OCI-LY3 (cell line): ENCODE results near the gene ST6GAL1.

Source experiments
- H2AFZ ChIP-seq: fragments of 200-600, 300-600 bp; shearing (Covaris generic); 2 replicates; pipeline ENCODE4 v1.6.0; 2014; ENCODE audit warnings: antibody characterized with exemption, low read depth, low read length
- H3K27ac ChIP-seq: fragments of 200-600, 300-600 bp; sonication (generic); 2 replicates; pipeline ENCODE4 v1.5.1; 2014; ENCODE audit warnings: mild to moderate bottlenecking, low read length, moderate library complexity, mixed read lengths
- H3K27me3 ChIP-seq: fragments of 200-600, 300-600 bp; sonication (generic); 2 replicates; pipeline ENCODE4 v1.6.1; 2014; ENCODE audit warnings: low read depth, low read length, mixed read lengths
- H3K36me3 ChIP-seq: fragments of 200-600, 300-600 bp; sonication (generic); replicated peaks from 2 replicates; pipeline ENCODE3; 2014; ENCODE audit warnings: low read depth, low read length, mixed read lengths
- H3K4me1 ChIP-seq: fragments of 300-600, 200-600 bp; sonication (generic); 2 replicates; pipeline ENCODE4 v1.6.1; 2014; ENCODE audit warnings: low read length, mixed read lengths
- H3K4me2 ChIP-seq: fragments of 200-600, 300-600 bp; sonication (generic); 2 replicates; pipeline ENCODE4 v1.6.1; 2014; ENCODE audit warnings: low read length, mixed read lengths
- H3K4me3 ChIP-seq: fragments of 300-600, 200-600 bp; sonication (generic); 2 replicates; pipeline ENCODE4 v1.5.1; 2014; ENCODE audit warnings: antibody characterized with exemption, mild to moderate bottlenecking, low read length, moderate library complexity
- H3K79me2 ChIP-seq: fragments of 300-600, 200-600 bp; shearing (Covaris generic); 2 replicates; pipeline ENCODE4 v1.6.1; 2014; ENCODE audit warnings: mild to moderate bottlenecking, low read length, mixed read lengths
- H3K9ac ChIP-seq: fragments of 300-600, 200-600 bp; shearing (Covaris generic); 2 replicates; pipeline ENCODE4 v1.6.0; 2014; ENCODE audit warnings: mild to moderate bottlenecking, low read length, moderate library complexity
- H3K9me3 ChIP-seq: fragments of 200-600, 300-600 bp; shearing (Covaris generic); 2 replicates; pipeline ENCODE4 v1.6.1; 2014; ENCODE audit warnings: low read length, mixed read lengths; ENCODE audit not compliant: insufficient read depth
- H4K20me1 ChIP-seq: fragments of 200-600, 300-600 bp; sonication (generic); 2 replicates; pipeline ENCODE4 v1.6.1; 2016; ENCODE audit warnings: low read length, mixed read lengths; ENCODE audit not compliant: insufficient read depth
- CTCF ChIP-seq: fragments of 200-600, 300-600 bp; sonication (generic); IDR thresholded peaks from 2 replicates; pipeline ENCODE4 v1.5.1; 2014; ENCODE audit warnings: antibody characterized with exemption, low read length, low read depth
- EZH2phosphoT487 ChIP-seq: fragments of 200-600 bp; shearing (Covaris generic); IDR thresholded peaks from 2 replicates; pipeline ENCODE4 v1.6.1; 2018; ENCODE audit warnings: antibody characterized with exemption, mixed run types, low read depth

Gene ST6GAL1

DNA sequence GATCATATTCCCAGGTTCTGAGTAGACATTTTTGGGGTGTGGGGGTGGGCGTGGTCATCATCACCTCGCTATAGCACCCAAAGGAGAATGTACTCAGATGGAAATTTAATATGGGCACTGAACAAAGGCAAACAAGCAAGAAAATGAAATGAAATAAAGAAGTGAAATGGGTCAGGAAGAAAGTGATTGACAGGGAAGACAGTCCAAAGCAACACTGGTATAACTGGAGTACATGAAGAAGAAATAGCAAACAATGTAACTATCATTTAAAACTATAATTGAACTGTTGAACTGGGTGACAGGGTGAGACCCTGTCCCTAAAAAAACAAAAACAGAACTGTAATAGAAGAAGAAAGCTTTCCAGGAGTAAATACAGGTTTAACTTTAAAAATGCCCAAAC is 184.2 kb downstream of the ST6GAL1 start:
- Histone ChIP-seq H2AFZ (no peak overlapping the region), H3K9me3 (no peaks in the 10 kb centered on the region), H3K36me3 (no peaks in the 10 kb centered on the region), H3K27me3 (no peaks in the 10 kb centered on the region), H3K4me2 (no peak overlapping the region), H4K20me1 (no peaks in the 10 kb centered on the region), H3K4me3 (no peak overlapping the region), H3K4me1 (peaks cover 18% of the 10 kb centered on the region), H3K9ac (no peak overlapping the region), H3K27ac (no peak overlapping the region), H3K79me2 (no peaks in the 10 kb centered on the region)
- TF ChIP-seq EZH2phosphoT487 = no peak
- TF ChIP-seq CTCF = no peak

DNA sequence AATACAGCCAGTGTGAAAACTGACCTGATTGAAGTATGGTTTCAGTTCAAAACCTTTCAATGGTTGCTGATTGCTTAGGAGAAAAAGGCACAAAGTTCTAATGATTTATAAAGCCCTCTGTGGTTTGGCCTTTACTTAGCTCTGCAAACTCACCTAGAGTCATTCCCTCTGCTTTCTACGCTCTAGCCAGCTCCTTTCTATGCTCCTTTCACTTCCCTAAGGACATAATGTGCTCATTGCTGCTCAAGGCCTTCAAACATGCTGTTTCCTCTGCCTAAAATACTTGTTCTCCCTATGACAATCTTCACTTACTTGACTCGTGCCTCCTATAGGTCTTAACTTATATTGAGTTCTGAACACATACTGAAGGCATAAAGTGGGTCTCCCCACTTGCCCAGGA is 190.0 kb downstream of the ST6GAL1 start:
- H3K9ac ChIP-seq = peak overlapping the region; percentile 26; the same call in 1 of the 2 replicates
- no peaks in the 10 kb centered on the region for H4K20me1 ChIP-seq
- H3K4me3 ChIP-seq = no peak overlapping the region
- peaks cover 18% of the 10 kb centered on the region for H3K4me1 ChIP-seq
- 0 out of 2 replicates have a peak, but pooled peaks cover 3% of the 10 kb centered on the region for H3K79me2 ChIP-seq
- TF ChIP-seq CTCF (no peak), EZH2phosphoT487 (no peak)
- peak overlapping the region; percentile 31; the same call in 1 of the 2 replicates for H3K4me2 ChIP-seq
- H3K36me3 ChIP-seq = peaks cover 25% of the 10 kb centered on the region
- H3K27ac ChIP-seq = peak overlapping the region; percentile 43; the same call in 1 of the 2 replicates
- H3K9me3 ChIP-seq = no peaks in the 10 kb centered on the region
- no peaks in the 10 kb centered on the region for H3K27me3 ChIP-seq
- no peak overlapping the region for H2AFZ ChIP-seq

DNA sequence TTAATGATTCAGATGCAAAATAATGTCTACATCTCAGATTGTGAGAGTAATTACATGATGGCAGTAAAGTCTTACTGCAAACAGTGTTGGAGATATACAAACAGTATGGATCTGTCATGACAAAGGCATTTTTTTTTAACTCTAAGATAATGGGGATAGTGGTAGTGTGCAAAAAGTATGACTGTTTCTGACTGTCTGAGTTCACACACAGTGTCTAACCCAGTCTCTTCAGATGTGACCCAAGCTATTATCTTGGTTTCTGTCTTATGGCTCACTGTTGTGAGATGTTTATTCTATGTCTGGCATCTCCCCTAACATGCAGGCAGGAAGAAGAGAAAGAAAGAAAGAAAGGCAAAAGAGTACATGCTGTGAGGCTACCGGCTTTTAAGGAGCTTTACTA is 191.9 kb downstream of the ST6GAL1 start:
- H3K27ac ChIP-seq = no peak overlapping the region
- H3K4me2 ChIP-seq = no peak overlapping the region
- H3K27me3 ChIP-seq = no peaks in the 10 kb centered on the region
- no peak overlapping the region for H2AFZ ChIP-seq
- 0 out of 2 replicates have a peak, but pooled peaks cover 6% of the 10 kb centered on the region for H3K79me2 ChIP-seq
- H4K20me1 ChIP-seq = no peaks in the 10 kb centered on the region
- H3K4me3 ChIP-seq = no peak overlapping the region
- TF ChIP-seq CTCF = no peak
- TF ChIP-seq EZH2phosphoT487 = no peak
- peaks cover 5% of the 10 kb centered on the region for H3K9me3 ChIP-seq
- peaks cover 27% of the 10 kb centered on the region for H3K4me1 ChIP-seq
- peaks cover 37% of the 10 kb centered on the region for H3K36me3 ChIP-seq
- H3K9ac ChIP-seq = no peak overlapping the region

- Histone ChIP-seq H3K4me1 (peaks cover 28% of the 10 kb centered on the region), H3K4me3 (no peak overlapping the region), H3K27me3 (no peaks in the 10 kb centered on the region), H3K79me2 (peaks cover 17% of the 10 kb centered on the region), H3K9me3 (peaks cover 18% of the 10 kb centered on the region), H3K36me3 (peaks cover 61% of the 10 kb centered on the region), H3K4me2 (peak overlapping the region; percentile 50), H4K20me1 (no peaks in the 10 kb centered on the region), H3K9ac (no peak overlapping the region), H2AFZ (no peak overlapping the region), H3K27ac (peak overlapping the region; percentile 44)
- TF ChIP-seq EZH2phosphoT487 (no peak), CTCF (no peak)
Observed at GRCh38 chr3:187125319-187126031, 195.1 kb downstream of the ST6GAL1 start.
